Measurements from ENCODE around the gene MDH1B.

GRCh38 chr2:206739271-206739670 lies 25.9 kb downstream of the MDH1B start:
- no peak for TF ChIP-seq CTCF (IDR thresholded peaks at IDR 0.05)
- no peak for TF ChIP-seq POLR2A (IDR thresholded peaks at IDR 0.05)

Measured in right lobe of liver (tissue), 4 donors.